Body of pancreas (tissue), 4 donors: ENCODE measurements around the gene ATG7. TPM values are rescaled to one million over a fixed set of nuclear protein-coding genes. Genes with fewer than 3 reads are reported as not detected.
"Not testable (repeated sequence)": the region's sequence is repeated elsewhere in the genome, so short reads cannot be mapped to it uniquely, and the experiment has no call there.

Source experiments
- ATAC-seq: fragments of 150-250 bp; one replicate; pipeline ENCODE4 v1.9.1; 2016
- DNase-seq, 4 donors: peaks; one replicate each; pipeline ENCODE4 v3.0.0-alpha.2; 2019
- H3K27ac ChIP-seq, 4 donors: fragments of 200-600 bp; sonication (generic); 1 replicate in 3 of 4; 2 replicates in 1 of 4; pipeline versions ENCODE4 v1.5.1 to v1.6.1; 2016 to 2019; ENCODE audit warnings: mild to moderate bottlenecking in 1 of 4, mixed read lengths in 1 of 4, moderate library complexity in 1 of 4
- H3K27me3 ChIP-seq, 2 donors: fragments of 200-600 bp; sonication (generic); one replicate each; pipeline ENCODE4 v1.6.0; 2016; ENCODE audit warnings: mild to moderate bottlenecking in 1 of 2
- H3K36me3 ChIP-seq, 2 donors: fragments of 200-600 bp; sonication (generic); replicated peaks in 1 of 2; 2 replicates each; pipeline ENCODE4 v1.5.1; 2016; ENCODE audit warnings: low read depth in 2 of 2; ENCODE audit not compliant: insufficient read depth in 1 of 2
- H3K4me1 ChIP-seq: fragments of 200-600 bp; sonication (generic); one replicate; pipeline ENCODE4 v1.6.0; 2016
- H3K4me3 ChIP-seq, 2 donors: fragments of 200-600 bp; sonication (generic); 1 replicate in 1 of 2; 2 replicates in 1 of 2; pipeline ENCODE4 v1.5.1; 2016 to 2019
- H3K9me3 ChIP-seq, 3 donors: fragments of 200-600 bp; sonication (generic); 1 replicate in 2 of 3; 2 replicates in 1 of 3; pipeline ENCODE4 v1.5.1; 2016
- POLR2A ChIP-seq, 3 donors: fragments of 450-650 bp; IDR thresholded peaks; one replicate each; pipeline ENCODE4 v1.6.1; 2016; ENCODE audit warnings: antibody characterized with exemption in 3 of 3, mild to moderate bottlenecking in 2 of 3
- WGBS, 2 donors: methylation state at CpG; one replicate each; pipeline ENCODE4 v1.1.5; 2017; 5-methylcytosine and 5-hydroxymethylcytosine counted together
- intact Hi-C: fragments of 100-400 bp; cut with DNase I; formaldehyde crosslinking; loops from one replicate; pipeline ENCODE4 v1.15.1; 2023
- total RNA-seq, 2 donors: library from RNA; depleted of rRNA; stranded (reverse); fragments of >200 nt; gene quantifications; one replicate each; pipeline ENCODE4 v1.1.0, GENCODE V29; 2016
- TF ChIP-seq, protein P1 (sequence below), 7 experiments: fragments of 450-650 bp in 4 of 7; fragments of 200-600 bp in 3 of 7; sonication (generic) in 3 of 7; IDR thresholded peaks; one replicate each; pipeline ENCODE4 v1.5.1; 2016 to 2019; ENCODE audit warnings: antibody characterized with exemption in 7 of 7

Gene ATG7
- total RNA-seq, 2 donors from 2014 or later: 40.5 to 43.6 TPM

DNA sequence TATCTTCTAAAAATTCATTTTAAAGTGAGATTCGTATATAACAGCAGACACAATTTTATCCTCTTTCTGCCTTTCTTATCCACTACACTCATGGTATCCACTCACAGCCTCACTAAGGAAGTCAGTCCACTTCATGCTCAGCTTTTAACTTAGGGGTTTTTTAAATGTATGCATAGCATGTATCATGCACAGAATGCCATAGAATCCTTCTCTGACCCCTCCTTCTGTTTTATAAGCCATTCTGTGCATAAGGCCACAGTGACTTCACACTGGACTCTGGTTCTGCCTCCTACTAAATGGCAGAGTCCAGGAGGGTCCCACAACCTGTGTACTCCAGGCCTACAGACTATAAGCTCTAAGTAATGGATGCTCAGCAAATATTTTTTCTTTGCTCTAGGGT, 129.2 kb downstream of the ATG7 start:
- 91 to 92% methylated on average over 1 of the region's 1 CpG for WGBS, 2 donors
- TF ChIP-seq, protein P1, sequence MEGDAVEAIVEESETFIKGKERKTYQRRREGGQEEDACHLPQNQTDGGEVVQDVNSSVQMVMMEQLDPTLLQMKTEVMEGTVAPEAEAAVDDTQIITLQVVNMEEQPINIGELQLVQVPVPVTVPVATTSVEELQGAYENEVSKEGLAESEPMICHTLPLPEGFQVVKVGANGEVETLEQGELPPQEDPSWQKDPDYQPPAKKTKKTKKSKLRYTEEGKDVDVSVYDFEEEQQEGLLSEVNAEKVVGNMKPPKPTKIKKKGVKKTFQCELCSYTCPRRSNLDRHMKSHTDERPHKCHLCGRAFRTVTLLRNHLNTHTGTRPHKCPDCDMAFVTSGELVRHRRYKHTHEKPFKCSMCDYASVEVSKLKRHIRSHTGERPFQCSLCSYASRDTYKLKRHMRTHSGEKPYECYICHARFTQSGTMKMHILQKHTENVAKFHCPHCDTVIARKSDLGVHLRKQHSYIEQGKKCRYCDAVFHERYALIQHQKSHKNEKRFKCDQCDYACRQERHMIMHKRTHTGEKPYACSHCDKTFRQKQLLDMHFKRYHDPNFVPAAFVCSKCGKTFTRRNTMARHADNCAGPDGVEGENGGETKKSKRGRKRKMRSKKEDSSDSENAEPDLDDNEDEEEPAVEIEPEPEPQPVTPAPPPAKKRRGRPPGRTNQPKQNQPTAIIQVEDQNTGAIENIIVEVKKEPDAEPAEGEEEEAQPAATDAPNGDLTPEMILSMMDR (IDR thresholded peaks at IDR 0.05): no peak
- no peak for TF ChIP-seq POLR2A (IDR thresholded peaks at IDR 0.05)
- DNase-seq (no peak), ATAC-seq (no peak)
- Histone ChIP-seq H3K27ac (no peak overlapping the region), H3K9me3 (no peaks in the 10 kb centered on the region), H3K4me1 (no peaks in the 10 kb centered on the region), H3K27me3 (no peaks in the 10 kb centered on the region), H3K4me3 (no peak overlapping the region), H3K36me3 (no peaks in the 10 kb centered on the region)
- intact Hi-C loops: no loop called here

DNA sequence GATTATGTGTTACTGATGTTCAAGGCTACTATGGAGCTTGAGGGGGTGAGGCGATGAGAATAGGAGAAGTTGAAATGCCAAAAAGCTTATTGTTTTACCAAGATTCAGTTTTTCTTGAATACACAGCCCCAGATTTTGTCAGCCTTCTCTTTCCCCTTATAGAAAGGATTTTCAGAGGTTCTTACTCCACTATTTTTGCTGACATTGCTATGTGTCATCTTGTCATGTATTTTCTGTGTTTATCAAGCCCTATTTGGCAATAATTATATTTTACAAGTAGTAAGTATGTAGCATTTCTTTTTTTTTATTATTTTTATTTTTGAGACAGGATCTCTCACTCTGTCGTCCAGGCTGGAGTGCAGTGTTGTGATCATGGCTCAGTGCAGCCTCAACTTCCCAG, 133.1 kb downstream of the ATG7 start:
- WGBS, 2 donors: 90 to 92% methylated on average over 2 of the region's 2 CpGs
- Histone ChIP-seq H3K9me3 (peaks cover 0 to 8% (median 0%) of the 10 kb centered on the region in 3 donors), H3K4me1 (no peaks in the 10 kb centered on the region), H3K27me3 (no peaks in the 10 kb centered on the region), H3K27ac (no peak overlapping the region), H3K4me3 (no peak overlapping the region), H3K36me3 (no peaks in the 10 kb centered on the region)
- no peak for TF ChIP-seq POLR2A (IDR thresholded peaks at IDR 0.05)
- TF ChIP-seq, protein P1 (IDR thresholded peaks at IDR 0.05): no peak
- DNase-seq: no peak
- no peak for ATAC-seq
- intact Hi-C loops: no loop called here

DNA sequence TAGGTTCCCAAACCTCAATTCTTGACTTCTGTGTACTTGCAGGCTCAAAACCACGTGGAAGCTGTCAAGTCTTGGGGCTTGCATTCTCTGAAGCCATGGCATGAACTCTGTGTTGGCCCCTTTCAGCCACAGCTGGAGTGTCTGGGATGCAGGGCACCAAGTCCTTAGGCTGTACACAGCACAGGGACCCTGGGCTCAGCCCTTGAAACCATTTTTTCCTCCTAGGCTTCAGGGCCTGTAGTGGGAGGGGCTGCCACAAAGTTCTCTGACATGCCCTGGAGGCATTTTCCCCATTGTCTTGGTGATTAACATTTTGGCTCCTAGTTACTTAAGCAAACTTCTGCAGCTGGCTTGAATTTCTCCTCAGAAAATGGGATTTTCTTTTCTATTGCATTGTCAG, 135.4 kb downstream of the ATG7 start:
- intact Hi-C loops: no loop called here
- Histone ChIP-seq H3K27me3 (no peaks in the 10 kb centered on the region), H3K4me3 (no peak overlapping the region), H3K27ac (no peak overlapping the region), H3K4me1 (no peaks in the 10 kb centered on the region), H3K36me3 (no peaks in the 10 kb centered on the region), H3K9me3 (peaks cover 0 to 8% (median 0%) of the 10 kb centered on the region in 3 donors)
- DNase-seq (no peak), ATAC-seq (no peak)
- no peak for TF ChIP-seq POLR2A (IDR thresholded peaks at IDR 0.05)
- 100% methylated on average over 1 of the region's 1 CpG for WGBS, 2 donors

DNA sequence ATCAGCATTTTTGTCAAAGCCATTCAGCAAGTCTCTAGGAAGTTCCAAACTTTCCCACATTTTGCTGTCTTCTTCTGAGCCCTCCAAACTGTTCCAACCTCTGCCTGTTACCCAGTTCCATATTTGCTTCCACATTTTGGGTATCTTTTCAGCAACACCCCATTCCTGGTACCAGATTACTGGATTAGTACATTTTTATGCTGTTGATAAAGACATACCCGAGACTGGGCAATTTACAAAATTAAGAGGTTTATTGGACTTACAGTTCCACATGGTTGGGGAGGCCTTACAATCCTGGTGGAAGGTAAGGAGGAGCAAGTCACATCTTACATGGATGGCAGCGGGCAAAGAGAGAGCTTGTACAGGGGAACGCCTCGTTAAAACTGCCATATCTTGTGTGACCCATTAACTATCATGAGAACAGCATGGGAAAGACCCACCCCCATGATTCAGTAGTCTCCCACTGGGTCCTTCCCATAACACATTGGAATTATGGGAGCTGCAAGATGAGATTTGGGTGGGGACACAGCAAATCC, 136.2 kb downstream of the ATG7 start:
- H3K27ac ChIP-seq, H3K4me1 ChIP-seq, H3K36me3 ChIP-seq, ATAC-seq, intact Hi-C loops, H3K27me3 ChIP-seq, DNase-seq, H3K9me3 ChIP-seq, H3K4me3 ChIP-seq: not testable (repeated sequence)
- WGBS, 2 donors: 94 to 100% methylated on average over 4 of the region's 4 CpGs

DNA sequence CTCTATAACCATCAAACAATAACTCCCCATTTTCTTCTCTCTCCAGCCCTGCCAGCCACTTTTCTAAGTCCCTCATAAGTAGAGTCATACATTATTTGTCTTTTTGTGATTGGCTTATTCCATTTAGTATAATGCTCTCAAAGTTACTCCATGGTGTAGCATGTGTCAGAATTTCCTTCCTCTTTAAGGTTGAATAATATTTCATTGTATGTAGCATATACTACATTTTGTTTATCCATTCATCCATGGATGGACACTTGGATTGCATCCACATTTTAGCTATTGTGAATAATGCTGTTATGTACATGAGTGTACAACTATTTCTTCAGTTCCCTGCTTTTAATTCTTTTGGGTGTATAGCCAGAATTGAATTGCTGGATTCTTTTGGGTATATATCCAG, 138.4 kb downstream of the ATG7 start:
- no peak for DNase-seq

DNA sequence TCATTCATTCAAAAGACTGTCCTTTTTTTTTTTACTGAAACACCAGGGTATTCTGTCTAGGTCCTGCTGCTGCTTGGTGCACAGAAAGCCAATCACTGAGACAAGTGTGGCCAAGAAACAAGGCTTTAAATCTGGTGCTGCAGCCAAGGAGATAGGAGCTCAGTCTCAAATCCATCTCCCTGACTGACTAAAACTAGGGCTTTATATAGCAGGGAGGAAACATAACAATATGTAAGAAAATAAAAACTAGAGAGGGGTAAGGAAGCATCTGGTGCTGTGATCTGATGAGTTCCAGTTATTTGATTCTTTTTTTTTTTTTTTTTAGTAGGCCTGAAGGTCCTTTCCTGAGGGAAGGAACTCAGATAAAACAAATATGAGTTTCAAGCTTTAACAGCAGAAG, 139.8 kb downstream of the ATG7 start:
- Histone ChIP-seq H3K36me3 (no peaks in the 10 kb centered on the region), H3K4me3 (no peak overlapping the region), H3K9me3 (peaks cover 0 to 8% (median 0%) of the 10 kb centered on the region in 3 donors), H3K27ac (no peak overlapping the region), H3K27me3 (no peaks in the 10 kb centered on the region), H3K4me1 (no peaks in the 10 kb centered on the region)
- TF ChIP-seq, protein P1 (IDR thresholded peaks at IDR 0.05): no peak
- TF ChIP-seq POLR2A (IDR thresholded peaks at IDR 0.05): no peak
- DNase-seq (no peak), ATAC-seq (no peak)
- intact Hi-C loops: no loop called here

More for the DNA sequence above, 138.4 kb downstream of the ATG7 start:
- no peak overlapping the region for H3K4me3 ChIP-seq
- no peak for ATAC-seq
- no peak overlapping the region for H3K27ac ChIP-seq
- H3K36me3 ChIP-seq: no peaks in the 10 kb centered on the region
- no peak for TF ChIP-seq POLR2A (IDR thresholded peaks at IDR 0.05)
- TF ChIP-seq, protein P1 (IDR thresholded peaks at IDR 0.05): no peak
- H3K27me3 ChIP-seq: no peaks in the 10 kb centered on the region
- H3K4me1 ChIP-seq: no peaks in the 10 kb centered on the region
- intact Hi-C loops: no loop called here
- peaks cover 0 to 8% (median 0%) of the 10 kb centered on the region in 3 donors for H3K9me3 ChIP-seq
